HUES64 (cell line): Measurements from ENCODE around the gene TNN.

Experiments used
- H3K27ac ChIP-seq: 2 replicates; pipeline ENCODE4 v1.7.0; 2013; ENCODE audit warnings: low read depth, low read length, inconsistent platforms
- H3K27me3 ChIP-seq: 2 replicates; pipeline ENCODE4 v1.6.1; 2013; ENCODE audit warnings: mild to moderate bottlenecking, low read length; ENCODE audit not compliant: insufficient read depth
- H3K36me3 ChIP-seq: 2 replicates; pipeline ENCODE4 v1.6.1; 2013; ENCODE audit warnings: mild to moderate bottlenecking, low read length; ENCODE audit not compliant: insufficient read depth
- H3K4me1 ChIP-seq: 2 replicates; pipeline ENCODE4 v1.6.1; 2013; ENCODE audit warnings: mild to moderate bottlenecking, low read length, moderate library complexity; ENCODE audit not compliant: insufficient read depth
- H3K4me3 ChIP-seq: 2 replicates; pipeline ENCODE4 v1.5.1; 2013; ENCODE audit warnings: mild to moderate bottlenecking, low read length, moderate library complexity
- H3K9ac ChIP-seq: 2 replicates; pipeline ENCODE4 v1.6.1; 2013; ENCODE audit warnings: mild to moderate bottlenecking, low read depth, low read length
- H3K9me3 ChIP-seq: 2 replicates; pipeline ENCODE4 v1.6.1; 2013; ENCODE audit warnings: low read depth, low read length; ENCODE audit not compliant: insufficient read depth
- WGBS: fragments of 150-250, 120-280 bp; methylation state at CpG from one replicate; pipeline ENCODE4 v1.1.7; 2013; ENCODE audit warnings: missing lambda C conversion rate; 5-methylcytosine and 5-hydroxymethylcytosine counted together

Gene TNN

GRCh38 chr1:175195281-175195680 is 127.6 kb downstream of the TNN start:
- peaks cover 7% of the 10 kb centered on the region; the same call in 1 of the 2 replicates for H3K4me1 ChIP-seq
- peaks cover 48% of the 10 kb centered on the region for H3K27me3 ChIP-seq
- no peaks in the 10 kb centered on the region for H3K9me3 ChIP-seq
- 0% methylated on average over 1 of the region's 1 CpG for WGBS
- no peak overlapping the region for H3K9ac ChIP-seq
- no peak overlapping the region for H3K27ac ChIP-seq
- no peak overlapping the region for H3K4me3 ChIP-seq
- H3K36me3 ChIP-seq: no peaks in the 10 kb centered on the region

- Histone ChIP-seq H3K4me3 (no peak overlapping the region), H3K4me1 (peaks cover 7% of the 10 kb centered on the region; the same call in 1 of the 2 replicates), H3K9ac (no peak overlapping the region), H3K27me3 (peaks cover 43% of the 10 kb centered on the region), H3K27ac (no peak overlapping the region), H3K9me3 (no peaks in the 10 kb centered on the region), H3K36me3 (no peaks in the 10 kb centered on the region)
- 92% methylated on average over 3 of the region's 3 CpGs for WGBS
Observed at GRCh38 chr1:175195798-175196197, 128.2 kb downstream of the TNN start.

- H3K36me3 ChIP-seq: no peaks in the 10 kb centered on the region
- peaks cover 25% of the 10 kb centered on the region for H3K27me3 ChIP-seq
- H3K27ac ChIP-seq: no peak overlapping the region
- no peaks in the 10 kb centered on the region for H3K9me3 ChIP-seq
- no peaks in the 10 kb centered on the region for H3K4me1 ChIP-seq
- no peak overlapping the region for H3K9ac ChIP-seq
- H3K4me3 ChIP-seq: no peak overlapping the region
- 80% methylated on average over 2 of the region's 2 CpGs for WGBS
Observed at GRCh38 chr1:175197531-175197930, 129.9 kb downstream of the TNN start.
